Chondrocyte (in vitro differentiated cells): ENCODE data around the gene PLCB4. TPM values are rescaled to one million over a fixed set of nuclear protein-coding genes. Genes with fewer than 3 reads are reported as not detected.

Experiments used
- DNase-seq: peaks from one replicate; pipeline ENCODE4 v3.0.0; 2021; ENCODE audit warnings: mixed read lengths, low spot score
- H3K27ac Mint-ChIP-seq: one replicate; pipeline ENCODE4 v1.8.0; 2021; ENCODE audit warnings: mild to moderate bottlenecking, moderate library complexity, mixed read lengths; ENCODE audit not compliant: unreplicated experiment
- H3K27me3 Mint-ChIP-seq: 2 replicates; pipeline ENCODE4 v1.8.0; 2021; ENCODE audit warnings: low read depth, mixed read lengths
- H3K36me3 Mint-ChIP-seq: 2 replicates; pipeline ENCODE4 v1.8.0; 2021; ENCODE audit warnings: low read depth, mixed read lengths
- H3K4me1 Mint-ChIP-seq: 2 replicates; pipeline ENCODE4 v1.8.0; 2021; ENCODE audit warnings: low read depth, mild to moderate bottlenecking, mixed read lengths
- H3K4me3 Mint-ChIP-seq: one replicate; pipeline ENCODE4 v1.8.0; 2021; ENCODE audit warnings: mild to moderate bottlenecking, moderate library complexity, mixed read lengths; ENCODE audit not compliant: unreplicated experiment
- H3K9me3 Mint-ChIP-seq: 2 replicates; pipeline ENCODE4 v1.8.0; 2021; ENCODE audit warnings: low read depth, mixed read lengths
- CTCF ChIP-seq: fragments of 200-600 bp; sonication (generic); IDR thresholded peaks from 2 replicates; pipeline ENCODE4 v1.5.0; 2021; ENCODE audit warnings: antibody characterized with exemption, mild to moderate bottlenecking, moderate library complexity
- total RNA-seq: library from RNA; stranded (reverse); gene quantifications from 3 replicates; pipeline ENCODE4 v1.2.1, GENCODE V29; 2021

The PLCB4 gene
- total RNA-seq, 1 donor from 2014 or later = 13.3 TPM

GRCh38 chr20:9367746-9368145, 298.9 kb downstream of the PLCB4 start:
- Mint-ChIP-seq H3K27ac (no peak overlapping the region), H3K36me3 (peaks cover 15% of the 10 kb centered on the region), H3K4me1 (peaks cover 10% of the 10 kb centered on the region), H3K9me3 (no peaks in the 10 kb centered on the region), H3K27me3 (no peaks in the 10 kb centered on the region), H3K4me3 (no peak overlapping the region)
- TF ChIP-seq CTCF = no peak
- no peak for DNase-seq

DNA sequence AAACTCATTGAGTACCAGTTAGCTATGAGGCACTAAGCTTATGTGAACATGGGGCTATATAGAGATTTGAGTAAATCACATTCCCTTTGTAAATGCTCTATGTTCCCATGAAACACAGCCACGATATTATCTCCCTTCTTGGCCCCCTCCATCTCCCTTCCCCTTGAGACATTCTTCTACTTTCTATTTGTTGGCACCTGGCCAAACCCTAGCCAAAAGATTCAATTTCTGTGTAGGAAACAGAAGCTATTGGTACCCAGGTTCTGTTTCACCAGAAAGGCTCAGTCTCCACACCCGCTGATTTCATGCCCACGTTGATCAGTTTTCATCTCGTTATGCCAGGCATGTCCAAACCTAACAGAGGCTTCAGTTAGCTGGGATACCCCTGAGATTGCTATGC, 300.0 kb downstream of the PLCB4 start:
- no peak for TF ChIP-seq CTCF
- no peak for DNase-seq
- H3K27ac Mint-ChIP-seq = no peak overlapping the region
- H3K27me3 Mint-ChIP-seq = no peaks in the 10 kb centered on the region
- H3K9me3 Mint-ChIP-seq = no peaks in the 10 kb centered on the region
- H3K4me1 Mint-ChIP-seq = peaks cover 21% of the 10 kb centered on the region
- H3K4me3 Mint-ChIP-seq = no peak overlapping the region
- peaks cover 11% of the 10 kb centered on the region for H3K36me3 Mint-ChIP-seq

DNA sequence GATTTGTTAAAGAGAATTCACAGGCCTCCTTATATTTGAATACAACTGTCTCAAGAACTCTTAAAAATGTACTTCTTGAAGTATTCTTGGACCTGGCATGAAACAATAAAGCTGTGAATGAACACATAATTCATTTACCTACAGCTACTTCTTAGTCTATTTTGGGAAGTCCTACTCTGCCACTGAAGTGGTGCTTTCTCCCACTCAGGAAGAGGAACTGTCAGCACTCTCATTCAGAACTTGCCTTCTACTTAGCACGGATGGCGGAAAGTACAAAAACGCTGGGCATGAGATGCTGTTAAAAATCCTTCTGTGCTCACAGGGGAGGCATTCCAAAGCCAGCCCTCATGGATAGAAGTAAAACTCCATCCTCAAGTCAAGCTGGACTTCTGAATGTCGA, 300.7 kb downstream of the PLCB4 start:
- no peak for DNase-seq
- no peak overlapping the region for H3K4me3 Mint-ChIP-seq
- no peaks in the 10 kb centered on the region for H3K27me3 Mint-ChIP-seq
- peaks cover 6% of the 10 kb centered on the region for H3K36me3 Mint-ChIP-seq
- H3K4me1 Mint-ChIP-seq = peaks cover 28% of the 10 kb centered on the region
- TF ChIP-seq CTCF = no peak
- no peak overlapping the region for H3K27ac Mint-ChIP-seq
- H3K9me3 Mint-ChIP-seq = no peaks in the 10 kb centered on the region

GRCh38 chr20:9374072-9374471, 305.2 kb downstream of the PLCB4 start:
- DNase-seq = no peak
- Mint-ChIP-seq H3K4me1 (peaks cover 53% of the 10 kb centered on the region), H3K27me3 (no peaks in the 10 kb centered on the region), H3K27ac (peak overlapping the region; percentile 96), H3K9me3 (no peaks in the 10 kb centered on the region), H3K4me3 (peak overlapping the region; percentile 16), H3K36me3 (no peaks in the 10 kb centered on the region)
- no peak for TF ChIP-seq CTCF

DNA sequence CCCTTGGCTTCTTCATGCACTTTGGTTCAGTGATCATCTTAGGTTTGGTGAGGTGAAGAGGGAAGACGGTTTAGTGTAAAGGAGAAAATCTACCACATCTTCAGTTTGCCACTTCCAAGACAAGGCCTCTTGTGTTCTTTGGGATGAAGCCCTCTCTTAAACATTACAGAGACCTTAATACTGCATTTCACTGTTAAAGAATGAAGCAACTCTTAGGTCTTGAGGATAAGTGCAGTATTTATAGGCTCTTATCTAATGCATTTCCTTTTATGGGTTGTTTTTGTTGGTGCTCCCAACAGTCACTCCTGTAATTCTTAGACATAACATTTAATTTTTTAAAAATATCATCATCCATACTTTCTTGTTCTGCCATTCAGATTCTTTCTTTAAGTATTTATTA, 305.6 kb downstream of the PLCB4 start:
- H3K36me3 Mint-ChIP-seq = no peaks in the 10 kb centered on the region
- peak overlapping the region; percentile 16 for H3K4me3 Mint-ChIP-seq
- TF ChIP-seq CTCF = no peak
- no peaks in the 10 kb centered on the region for H3K27me3 Mint-ChIP-seq
- H3K27ac Mint-ChIP-seq = peak overlapping the region; percentile 96
- DNase-seq = no peak
- no peaks in the 10 kb centered on the region for H3K9me3 Mint-ChIP-seq
- H3K4me1 Mint-ChIP-seq = peaks cover 49% of the 10 kb centered on the region
